Measurements from ENCODE around the gene LSAMP. TPM values are rescaled to one million over a fixed set of nuclear protein-coding genes. Genes with fewer than 3 reads are reported as not detected.

The LSAMP gene
- total RNA-seq, 2 donors from 2014 or later: 1.7 to 2.1 TPM

- Histone ChIP-seq H3K27me3 (no peaks in the 10 kb centered on the region), H3K4me3 (no peak overlapping the region), H3K36me3 (no peaks in the 10 kb centered on the region), H3K4me1 (no peaks in the 10 kb centered on the region), H3K27ac (no peak overlapping the region), H3K9me3 (no peaks in the 10 kb centered on the region)
- TF ChIP-seq CTCF (IDR thresholded peaks at IDR 0.05): no peak
- no peak for DNase-seq (ENCODE audit: low spot score)
Observed at GRCh38 chr3:115835946-115836345, 609.3 kb downstream of the LSAMP start.

- H3K4me1 ChIP-seq: no peaks in the 10 kb centered on the region
- no peak overlapping the region for H3K4me3 ChIP-seq
- DNase-seq (ENCODE audit: low spot score): no peak
- H3K27ac ChIP-seq: no peak overlapping the region
- no peaks in the 10 kb centered on the region for H3K27me3 ChIP-seq
- H3K36me3 ChIP-seq: no peaks in the 10 kb centered on the region
- TF ChIP-seq CTCF (IDR thresholded peaks at IDR 0.05): no peak
- no peaks in the 10 kb centered on the region for H3K9me3 ChIP-seq
Observed at GRCh38 chr3:115834068-115834467, 611.2 kb downstream of the LSAMP start.

- Histone ChIP-seq H3K27ac (no peak overlapping the region), H3K36me3 (no peaks in the 10 kb centered on the region), H3K9me3 (no peaks in the 10 kb centered on the region), H3K4me1 (no peaks in the 10 kb centered on the region), H3K4me3 (no peak overlapping the region), H3K27me3 (no peaks in the 10 kb centered on the region)
- no peak for DNase-seq (ENCODE audit: low spot score)
- no peak for TF ChIP-seq CTCF (IDR thresholded peaks at IDR 0.05)
Observed at GRCh38 chr3:115833074-115833473, 612.2 kb downstream of the LSAMP start.

- no peaks in the 10 kb centered on the region for H3K36me3 ChIP-seq
- no peaks in the 10 kb centered on the region for H3K9me3 ChIP-seq
- DNase-seq (ENCODE audit: low spot score): no peak
- no peak overlapping the region for H3K4me3 ChIP-seq
- no peak for TF ChIP-seq CTCF (IDR thresholded peaks at IDR 0.05)
- H3K27me3 ChIP-seq: no peaks in the 10 kb centered on the region
- H3K27ac ChIP-seq: no peak overlapping the region
- H3K4me1 ChIP-seq: no peaks in the 10 kb centered on the region
Observed at GRCh38 chr3:115832265-115832664, 613.0 kb downstream of the LSAMP start.

GRCh38 chr3:115831864-115832263 lies 613.4 kb downstream of the LSAMP start:
- no peaks in the 10 kb centered on the region for H3K27me3 ChIP-seq
- H3K4me1 ChIP-seq: no peaks in the 10 kb centered on the region
- no peak for TF ChIP-seq CTCF (IDR thresholded peaks at IDR 0.05)
- DNase-seq (ENCODE audit: low spot score): no peak
- H3K27ac ChIP-seq: no peak overlapping the region
- H3K9me3 ChIP-seq: no peaks in the 10 kb centered on the region
- H3K4me3 ChIP-seq: no peak overlapping the region
- no peaks in the 10 kb centered on the region for H3K36me3 ChIP-seq

- no peak for DNase-seq (ENCODE audit: low spot score)
- H3K27me3 ChIP-seq: no peaks in the 10 kb centered on the region
- no peak overlapping the region for H3K27ac ChIP-seq
- no peak for TF ChIP-seq CTCF (IDR thresholded peaks at IDR 0.05)
- no peaks in the 10 kb centered on the region for H3K4me1 ChIP-seq
- no peaks in the 10 kb centered on the region for H3K9me3 ChIP-seq
- H3K4me3 ChIP-seq: no peak overlapping the region
- H3K36me3 ChIP-seq: no peaks in the 10 kb centered on the region
Observed at GRCh38 chr3:115830764-115831395, 614.4 kb downstream of the LSAMP start.

All from right atrium auricular region (tissue), 2 donors.